ENCODE measurements around the gene CYB5D1. TPM values are rescaled to one million over a fixed set of nuclear protein-coding genes. Genes with fewer than 3 reads are reported as not detected.

The CYB5D1 gene
- total and polyA plus RNA-seq, 2 of the 8 experiments (the other 6 are each of a cell fraction or from before 2014, with no cell fraction given) = 11.0 to 18.0 TPM

DNA sequence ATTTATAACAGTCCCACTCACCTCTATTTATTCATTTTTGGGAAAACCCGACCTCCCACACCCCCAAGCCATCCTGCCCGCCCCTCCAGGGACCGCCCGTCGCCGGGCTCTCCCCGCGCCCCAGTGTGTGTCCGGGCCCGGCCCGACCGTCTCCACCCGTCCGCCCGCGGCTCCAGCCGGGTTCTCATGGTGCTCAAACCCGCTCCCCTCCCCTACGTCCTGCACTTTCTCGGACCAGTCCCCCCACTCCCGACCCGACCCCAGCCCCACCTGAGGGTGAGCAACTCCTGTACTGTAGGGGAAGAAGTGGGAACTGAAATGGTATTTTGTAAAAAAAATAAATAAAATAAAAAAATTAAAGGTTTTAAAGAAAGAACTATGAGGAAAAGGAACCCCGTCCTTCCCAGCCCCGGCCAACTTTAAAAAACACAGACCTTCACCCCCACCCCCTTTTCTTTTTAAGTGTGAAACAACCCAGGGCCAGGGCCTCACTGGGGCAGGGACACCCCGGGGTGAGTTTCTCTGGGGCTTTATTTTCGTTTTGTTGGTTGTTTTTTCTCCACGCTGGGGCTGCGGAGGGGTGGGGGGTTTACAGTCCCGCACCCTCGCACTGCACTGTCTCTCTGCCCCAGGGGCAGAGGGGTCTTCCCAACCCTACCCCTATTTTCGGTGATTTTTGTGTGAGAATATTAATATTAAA, 3.6 kb upstream of the CYB5D1 start:
- CTCF ChIA-PET (ENCODE audit: partially characterized antibody) = no interaction called here
- no peak overlapping the region for H2BK15ac ChIP-seq (ENCODE audit: low read length)
- H3K9me3 ChIP-seq (ENCODE audit: insufficient read depth in 2 of 2, low read depth in 1 of 2, low read length in 1 of 2) = no peaks in the 10 kb centered on the region
- WGBS, 2 experiments (ENCODE audit: extremely low coverage in 1 of 2, insufficient coverage in 1 of 2, insufficient read length in 1 of 2, insufficient replicate concordance in 2 of 2, low coverage in 1 of 2, low lambda C conversion rate in 2 of 2, missing lambda C conversion rate in 1 of 2) = 3% methylated on average over 16 of the region's 31 CpGs; no CpG with 5 or more reads in 1 of the 2 experiments
- peak in 1 of 2 experiments; percentile 52 for DNase-seq (ENCODE audit: low read depth in 1 of 2, low spot score in 2 of 2)
- no peak overlapping the region for H2AK5ac ChIP-seq (ENCODE audit: low read depth, low read length)
- no peak overlapping the region for H3K14ac ChIP-seq (ENCODE audit: insufficient read length)
- peak overlapping the region; percentile 22 to 84 (median 34); a peak in 5 of 8 replicates for H3K4me3 ChIP-seq (ENCODE audit: extremely low read depth in 1 of 4, insufficient read depth in 2 of 4, low read depth in 3 of 4, low read length in 4 of 4)
- peaks cover 0 to 23% of the 10 kb centered on the region in 2 experiments for H4K20me1 ChIP-seq (replicated peaks in 1 of 2; ENCODE audit: control insufficient read depth in 1 of 2, insufficient read depth in 2 of 2, low read length in 2 of 2)
- H2AFZ ChIP-seq (ENCODE audit: low read length) = no peak overlapping the region
- H3K4me2 ChIP-seq (ENCODE audit: insufficient read depth in 1 of 2, low read depth in 2 of 2, low read length in 2 of 2) = peak overlapping the region; percentile 74 to 97
- H4K91ac ChIP-seq (replicated peaks; ENCODE audit: insufficient read length, low read length) = no peak overlapping the region
- no peak overlapping the region for H2BK5ac ChIP-seq (ENCODE audit: low read depth, low read length)
- H2BK120ac ChIP-seq (replicated peaks; ENCODE audit: low read depth, low read length) = no peak overlapping the region
- H3K79me2 ChIP-seq (ENCODE audit: control insufficient read depth in 1 of 2, insufficient read depth in 2 of 2, low read length in 2 of 2) = peaks cover 0 to 5% of the 10 kb centered on the region in 2 experiments; a peak in 1 of 4 replicates
- H3K27ac ChIP-seq (ENCODE audit: low read depth, low read length) = no peak overlapping the region
- H3K79me1 ChIP-seq (ENCODE audit: low read depth, low read length) = no peaks in the 10 kb centered on the region
- no peak overlapping the region for H2BK20ac ChIP-seq (ENCODE audit: low read length)
- no peak overlapping the region for H2BK12ac ChIP-seq (ENCODE audit: low read depth, low read length)
- no peak for FAIRE-seq
- no peak overlapping the region for H3K9ac ChIP-seq (replicated peaks in 1 of 4; ENCODE audit: extremely low read depth in 1 of 4, low read depth in 3 of 4, low read length in 3 of 4)
- no peak overlapping the region for H3K23ac ChIP-seq (ENCODE audit: insufficient read length)
- H3K27me3 ChIP-seq (replicated peaks in 1 of 4; ENCODE audit: control insufficient read depth in 3 of 4, extremely low read depth in 1 of 4, insufficient read depth in 3 of 4, low read length in 3 of 4) = peaks cover 32 to 53% (median 49%) of the 10 kb centered on the region in 4 experiments
- H3K18ac ChIP-seq (ENCODE audit: extremely low read depth, low read length) = 0 out of 2 replicates have a peak overlapping the region, but pooled peaks have one; percentile 48
- H3K36me3 ChIP-seq (ENCODE audit: control insufficient read depth in 2 of 4, insufficient read depth in 4 of 4, low read length in 3 of 4) = peaks cover 0 to 4% (median 0%) of the 10 kb centered on the region in 4 experiments; a peak in 3 of 8 replicates
- no peak overlapping the region for H4K5ac ChIP-seq (ENCODE audit: insufficient read length, low read depth, low read length)
- peaks cover 26% of the 10 kb centered on the region for H3K23me2 ChIP-seq (ENCODE audit: low read depth, low read length)
- POLR2A ChIA-PET (ENCODE audit: partially characterized antibody) = interaction anchor here (2.2 kb wide), 1 partner anchor 11 kb away, joined by 18 read pairs; no protein-coding TSS in a partner anchor
- H3K4ac ChIP-seq (replicated peaks; ENCODE audit: insufficient read length, low read depth, low read length) = no peak overlapping the region
- peaks cover 0 to 40% (median 33%) of the 10 kb centered on the region in 4 experiments; a peak in 6 of 7 replicates for H3K4me1 ChIP-seq (replicated peaks in 1 of 4; ENCODE audit: control insufficient read depth in 3 of 4, insufficient read depth in 4 of 4, low read length in 3 of 4)
- peak overlapping the region; percentile 5; the same call in 1 of the 2 replicates for H4K8ac ChIP-seq (ENCODE audit: extremely low read depth, insufficient read depth, low read length)
- H3K56ac ChIP-seq (replicated peaks; ENCODE audit: insufficient read length, low read depth, low read length) = no peak overlapping the region
- TF ChIP-seq TAF7 (optimal IDR thresholded peaks at IDR 0.05; ENCODE audit: borderline replicate concordance, low read depth, low read length) (no peak), SAP30 (IDR thresholded peaks at IDR 0.05; ENCODE audit: insufficient read depth, insufficient replicate concordance, low read length) (no peak), SUZ12 (IDR thresholded peaks at IDR 0.05; ENCODE audit: low read length) (no peak), CTBP2 (IDR thresholded peaks at IDR 0.05; ENCODE audit: borderline replicate concordance, insufficient read depth, insufficient read length, low read length) (no peak), EP300 (IDR thresholded peaks at IDR 0.05; ENCODE audit: borderline replicate concordance in 1 of 2, low read depth in 2 of 2, low read length in 2 of 2) (no peak), HDAC6 (IDR thresholded peaks at IDR 0.05; ENCODE audit: low read depth, low read length) (no peak)
- TF ChIP-seq, protein P1, sequence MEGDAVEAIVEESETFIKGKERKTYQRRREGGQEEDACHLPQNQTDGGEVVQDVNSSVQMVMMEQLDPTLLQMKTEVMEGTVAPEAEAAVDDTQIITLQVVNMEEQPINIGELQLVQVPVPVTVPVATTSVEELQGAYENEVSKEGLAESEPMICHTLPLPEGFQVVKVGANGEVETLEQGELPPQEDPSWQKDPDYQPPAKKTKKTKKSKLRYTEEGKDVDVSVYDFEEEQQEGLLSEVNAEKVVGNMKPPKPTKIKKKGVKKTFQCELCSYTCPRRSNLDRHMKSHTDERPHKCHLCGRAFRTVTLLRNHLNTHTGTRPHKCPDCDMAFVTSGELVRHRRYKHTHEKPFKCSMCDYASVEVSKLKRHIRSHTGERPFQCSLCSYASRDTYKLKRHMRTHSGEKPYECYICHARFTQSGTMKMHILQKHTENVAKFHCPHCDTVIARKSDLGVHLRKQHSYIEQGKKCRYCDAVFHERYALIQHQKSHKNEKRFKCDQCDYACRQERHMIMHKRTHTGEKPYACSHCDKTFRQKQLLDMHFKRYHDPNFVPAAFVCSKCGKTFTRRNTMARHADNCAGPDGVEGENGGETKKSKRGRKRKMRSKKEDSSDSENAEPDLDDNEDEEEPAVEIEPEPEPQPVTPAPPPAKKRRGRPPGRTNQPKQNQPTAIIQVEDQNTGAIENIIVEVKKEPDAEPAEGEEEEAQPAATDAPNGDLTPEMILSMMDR (IDR thresholded peaks at IDR 0.05; ENCODE audit: control extremely low read depth in 1 of 3, insufficient read depth in 1 of 3, low read depth in 1 of 3, low read length in 3 of 3) = no peak
- TF ChIP-seq, protein P2, sequence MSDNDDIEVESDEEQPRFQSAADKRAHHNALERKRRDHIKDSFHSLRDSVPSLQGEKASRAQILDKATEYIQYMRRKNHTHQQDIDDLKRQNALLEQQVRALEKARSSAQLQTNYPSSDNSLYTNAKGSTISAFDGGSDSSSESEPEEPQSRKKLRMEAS (IDR thresholded peaks at IDR 0.05) = no peak

Data from H1 (cell line).